Endodermal cell (in vitro differentiated cells): ENCODE results near the gene NFIX. TPM values are rescaled to one million over a fixed set of nuclear protein-coding genes. Genes with fewer than 3 reads are reported as not detected.

Experiments
- DNase-seq: peaks from one replicate; pipeline ENCODE4 v3.0.0-alpha.2; 2017
- H3K27ac ChIP-seq: 2 replicates; pipeline ENCODE4 v1.5.1; 2013; ENCODE audit warnings: mild to moderate bottlenecking, low read depth, low read length, moderate library complexity
- H3K27me3 ChIP-seq: 2 replicates; pipeline ENCODE4 v1.6.1; 2013; ENCODE audit warnings: mild to moderate bottlenecking, low read length, moderate library complexity; ENCODE audit not compliant: insufficient read depth, control insufficient read depth, poor library complexity, severe bottlenecking
- H3K36me3 ChIP-seq: 2 replicates; pipeline ENCODE4 v1.7.0; 2013; ENCODE audit warnings: mild to moderate bottlenecking, low read length, moderate library complexity; ENCODE audit not compliant: control insufficient read depth, insufficient read depth
- H3K4me1 ChIP-seq: one replicate; pipeline ENCODE4 v1.7.0; 2013; ENCODE audit warnings: low read length; ENCODE audit not compliant: control insufficient read depth, insufficient read depth
- H3K4me3 ChIP-seq: 2 replicates; pipeline ENCODE4 v1.5.1; 2013; ENCODE audit warnings: mild to moderate bottlenecking, low read length, moderate library complexity
- H3K9ac ChIP-seq: 2 replicates; pipeline ENCODE4 v1.6.1; 2013; ENCODE audit warnings: mild to moderate bottlenecking, low read length, moderate library complexity; ENCODE audit not compliant: poor library complexity, severe bottlenecking; ENCODE audit errors: extremely low read depth
- H3K9me3 ChIP-seq: 2 replicates; pipeline ENCODE4 v1.6.1; 2013; ENCODE audit warnings: mild to moderate bottlenecking, low read length, moderate library complexity; ENCODE audit not compliant: control insufficient read depth
- H3K27ac Mint-ChIP-seq: 2 replicates; pipeline ENCODE4 v1.8.0; 2020; ENCODE audit warnings: mixed read lengths
- H3K27me3 Mint-ChIP-seq: 2 replicates; pipeline ENCODE4 v1.8.0; 2021; ENCODE audit warnings: mild to moderate bottlenecking, mixed read lengths; ENCODE audit not compliant: insufficient read depth
- H3K36me3 Mint-ChIP-seq: 2 replicates; pipeline ENCODE4 v1.8.0; 2020; ENCODE audit warnings: low read depth, mixed read lengths
- H3K4me1 Mint-ChIP-seq: 2 replicates; pipeline ENCODE4 v1.8.0; 2020; ENCODE audit warnings: mixed read lengths
- H3K4me3 Mint-ChIP-seq: 2 replicates; pipeline ENCODE4 v1.8.0; 2020; ENCODE audit warnings: mild to moderate bottlenecking, moderate library complexity, mixed read lengths
- H3K9me3 Mint-ChIP-seq: 2 replicates; pipeline ENCODE4 v1.8.0; 2020; ENCODE audit warnings: mild to moderate bottlenecking, mixed read lengths
- WGBS, 2 experiments: methylation state at CpG; one replicate each; pipeline versions ENCODE4 v1.1.5 to v1.1.7; 2013; ENCODE audit warnings: missing lambda C conversion rate in 2 of 2, mixed read lengths in 1 of 2; ENCODE audit not compliant: insufficient coverage in 1 of 2, insufficient read length in 1 of 2; 5-methylcytosine and 5-hydroxymethylcytosine counted together
- total RNA-seq, 2 donors: library from RNA; stranded (reverse); fragmentation: NEBNext Ultra II Directional in 1 of 2; extraction: Animal tissue kit (Norgen Biotek cat#: 25700) in 1 of 2; gene quantifications; 2 replicates in 1 of 2; 3 replicates in 1 of 2; pipeline ENCODE4 v1.2.1, GENCODE V29; 2021
- TF ChIP-seq, protein P1 (sequence below): fragments of 200-600 bp; sonication (generic); conservative IDR thresholded peaks from 2 replicates; pipeline ENCODE4 v1.5.0; 2021; ENCODE audit warnings: antibody characterized with exemption, mild to moderate bottlenecking

The NFIX gene
- total RNA-seq, 2 donors from 2014 or later = 0.22 to 0.40 TPM

DNA sequence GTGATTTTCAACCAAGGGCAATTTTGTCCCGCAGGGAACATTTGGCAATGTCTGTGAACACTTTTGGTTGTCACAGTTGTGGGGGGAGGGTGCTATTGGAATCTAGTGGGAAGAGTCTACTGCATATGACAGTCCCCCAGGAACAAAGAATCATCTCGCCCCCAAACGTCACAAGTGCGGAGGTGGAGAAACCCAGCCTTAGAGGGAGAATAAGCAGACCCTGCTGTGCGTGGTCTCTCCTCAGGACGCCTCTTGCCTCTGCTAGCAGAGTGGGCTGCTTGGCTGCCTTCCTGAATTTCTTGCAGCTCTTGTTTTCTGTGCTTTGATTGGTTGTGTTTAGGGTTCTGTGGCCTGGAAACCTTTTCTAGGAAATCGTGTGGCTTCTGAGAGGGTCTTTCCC is 42.5 kb downstream of the NFIX start:
- 84% methylated on average over 3 to 7 of the region's 7 CpGs for WGBS, 2 experiments
- H3K9me3 Mint-ChIP-seq = no peaks in the 10 kb centered on the region
- H3K36me3 Mint-ChIP-seq = no peaks in the 10 kb centered on the region

DNA sequence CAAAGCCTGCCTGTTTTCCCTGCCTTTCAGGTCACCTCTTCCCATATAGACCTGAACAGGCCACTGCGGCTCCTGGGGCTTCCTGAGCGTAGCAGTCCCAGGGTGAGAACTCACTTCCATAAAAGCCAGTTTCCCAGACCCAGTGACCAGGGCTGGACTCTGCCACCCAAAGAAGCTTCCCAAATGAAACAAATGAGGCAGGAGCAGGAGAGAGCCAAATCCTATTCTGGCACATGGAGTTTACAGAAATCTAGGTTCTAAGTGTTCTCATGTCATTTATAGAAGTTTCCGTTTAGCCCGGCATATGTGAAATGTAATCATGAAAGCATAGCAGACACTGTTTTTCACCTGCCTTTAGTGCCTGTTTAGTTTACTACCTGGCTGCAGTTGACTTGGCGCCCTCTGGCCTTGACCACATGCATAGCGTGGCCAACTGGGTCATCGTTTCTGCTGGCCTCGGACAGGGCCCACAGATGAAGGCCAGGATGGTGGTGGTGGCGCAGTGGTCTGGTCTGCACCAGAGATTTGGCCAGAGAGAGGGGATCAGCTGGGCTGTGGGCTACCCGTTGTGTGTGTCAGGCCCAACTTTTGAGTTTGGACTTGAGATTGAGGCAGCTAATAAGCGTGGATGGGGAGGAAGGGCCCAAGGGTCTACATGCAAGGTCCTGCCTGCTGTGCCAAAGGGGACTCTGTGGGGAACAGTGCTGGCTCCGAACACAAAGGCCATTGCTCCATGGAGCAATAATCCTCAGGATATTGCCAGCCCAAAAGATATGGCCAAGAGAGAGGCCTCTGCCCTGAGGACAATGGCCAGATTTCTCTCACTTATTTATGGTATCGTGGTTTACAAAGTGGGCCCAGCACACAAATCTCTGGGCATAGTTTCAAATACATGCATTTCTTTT is 43.3 kb downstream of the NFIX start:
- no peak overlapping the region for H3K27ac Mint-ChIP-seq

More for the DNA sequence above, 42.5 kb downstream of the NFIX start:
- no peak overlapping the region for H3K9ac ChIP-seq
- H3K27ac ChIP-seq = no peak overlapping the region
- no peaks in the 10 kb centered on the region for H3K4me1 ChIP-seq
- TF ChIP-seq, protein P1, sequence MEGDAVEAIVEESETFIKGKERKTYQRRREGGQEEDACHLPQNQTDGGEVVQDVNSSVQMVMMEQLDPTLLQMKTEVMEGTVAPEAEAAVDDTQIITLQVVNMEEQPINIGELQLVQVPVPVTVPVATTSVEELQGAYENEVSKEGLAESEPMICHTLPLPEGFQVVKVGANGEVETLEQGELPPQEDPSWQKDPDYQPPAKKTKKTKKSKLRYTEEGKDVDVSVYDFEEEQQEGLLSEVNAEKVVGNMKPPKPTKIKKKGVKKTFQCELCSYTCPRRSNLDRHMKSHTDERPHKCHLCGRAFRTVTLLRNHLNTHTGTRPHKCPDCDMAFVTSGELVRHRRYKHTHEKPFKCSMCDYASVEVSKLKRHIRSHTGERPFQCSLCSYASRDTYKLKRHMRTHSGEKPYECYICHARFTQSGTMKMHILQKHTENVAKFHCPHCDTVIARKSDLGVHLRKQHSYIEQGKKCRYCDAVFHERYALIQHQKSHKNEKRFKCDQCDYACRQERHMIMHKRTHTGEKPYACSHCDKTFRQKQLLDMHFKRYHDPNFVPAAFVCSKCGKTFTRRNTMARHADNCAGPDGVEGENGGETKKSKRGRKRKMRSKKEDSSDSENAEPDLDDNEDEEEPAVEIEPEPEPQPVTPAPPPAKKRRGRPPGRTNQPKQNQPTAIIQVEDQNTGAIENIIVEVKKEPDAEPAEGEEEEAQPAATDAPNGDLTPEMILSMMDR = no peak
- no peak for DNase-seq
- Mint-ChIP-seq H3K27me3 (peaks cover 79% of the 10 kb centered on the region), H3K4me3 (no peak overlapping the region), H3K4me1 (no peaks in the 10 kb centered on the region), H3K27ac (no peak overlapping the region)
- H3K27me3 ChIP-seq = peaks cover 74% of the 10 kb centered on the region
- H3K9me3 ChIP-seq = no peaks in the 10 kb centered on the region
- no peak overlapping the region for H3K4me3 ChIP-seq
- H3K36me3 ChIP-seq = no peaks in the 10 kb centered on the region

DNA sequence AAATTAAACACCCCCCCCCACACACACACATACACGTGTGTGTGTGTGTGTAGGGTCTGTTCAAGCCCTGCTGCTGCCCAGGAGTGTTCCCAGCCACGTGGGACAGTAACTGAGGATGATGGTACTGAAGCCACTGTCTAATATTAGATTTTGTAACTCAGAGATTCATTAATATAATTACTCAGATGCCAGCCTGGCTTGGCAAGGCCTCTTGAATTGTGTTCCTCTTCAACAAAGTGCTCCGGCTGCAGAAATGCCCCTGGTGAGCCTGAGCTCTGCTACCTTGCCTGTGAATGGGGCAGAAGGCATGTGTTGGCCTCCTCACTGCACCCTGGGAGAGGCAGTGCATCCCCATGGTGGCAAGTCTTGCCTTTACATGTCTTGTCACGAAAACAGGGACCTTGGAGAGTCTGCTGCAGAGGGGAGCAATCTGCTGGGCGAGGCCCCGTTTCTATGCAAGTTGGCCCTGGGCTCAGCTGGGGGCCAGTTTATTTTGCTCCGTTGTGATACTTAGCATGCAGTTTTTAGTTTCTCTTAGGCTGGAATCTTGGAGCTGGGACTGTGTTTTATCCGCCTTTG is 44.0 kb downstream of the NFIX start:
- no peak overlapping the region for H3K4me3 ChIP-seq
- H3K9ac ChIP-seq = no peak overlapping the region
- Mint-ChIP-seq H3K36me3 (no peaks in the 10 kb centered on the region), H3K27me3 (peaks cover 78% of the 10 kb centered on the region), H3K4me1 (no peaks in the 10 kb centered on the region), H3K9me3 (no peaks in the 10 kb centered on the region), H3K27ac (no peak overlapping the region), H3K4me3 (no peak overlapping the region)
- H3K9me3 ChIP-seq = no peaks in the 10 kb centered on the region
- H3K27ac ChIP-seq = no peak overlapping the region
- TF ChIP-seq, protein P1 = no peak
- DNase-seq = no peak
- WGBS, 2 experiments = 83 to 87% methylated on average over 6 to 7 of the region's 8 CpGs
- no peaks in the 10 kb centered on the region for H3K36me3 ChIP-seq
- no peaks in the 10 kb centered on the region for H3K4me1 ChIP-seq
- peaks cover 65% of the 10 kb centered on the region for H3K27me3 ChIP-seq

More for the DNA sequence above, 43.3 kb downstream of the NFIX start:
- Histone ChIP-seq H3K9me3 (no peaks in the 10 kb centered on the region), H3K9ac (no peak overlapping the region), H3K27ac (no peak overlapping the region), H3K27me3 (peaks cover 68% of the 10 kb centered on the region), H3K4me1 (no peaks in the 10 kb centered on the region), H3K36me3 (no peaks in the 10 kb centered on the region), H3K4me3 (no peak overlapping the region)
- Mint-ChIP-seq H3K36me3 (no peaks in the 10 kb centered on the region), H3K9me3 (no peaks in the 10 kb centered on the region), H3K4me3 (no peak overlapping the region), H3K27me3 (peaks cover 79% of the 10 kb centered on the region), H3K4me1 (no peaks in the 10 kb centered on the region)
- TF ChIP-seq, protein P1 = peak; percentile 46
- peak; percentile 56 for DNase-seq
- WGBS, 2 experiments = 94 to 96% methylated on average over 12 to 13 of the region's 13 CpGs
